Astrocyte (in vitro differentiated cells and primary cell): ENCODE results near the gene CREG2. TPM values are rescaled to one million over a fixed set of nuclear protein-coding genes. Genes with fewer than 3 reads are reported as not detected.

ENCODE experiments used
- DNase-seq: peaks from one replicate; pipeline ENCODE4 v3.0.0-alpha.2; 2010; ENCODE audit warnings: low read depth
- FAIRE-seq: peaks from 2 replicates; lab custom pipeline; 2011; peaks lifted over from hg19 to GRCh38; lab: Jason Lieb, UNC
- H2AFZ ChIP-seq: 2 replicates; pipeline ENCODE4 v1.6.0; 2012; ENCODE audit warnings: low read depth, low read length, inconsistent platforms
- H3K27ac ChIP-seq: 2 replicates; pipeline ENCODE4 v1.5.1; 2011; ENCODE audit warnings: low read depth, low read length, inconsistent platforms
- H3K27me3 ChIP-seq: 2 replicates; pipeline ENCODE4 v1.6.0; 2011; ENCODE audit warnings: low read length, inconsistent platforms; ENCODE audit not compliant: insufficient read depth
- H3K36me3 ChIP-seq: 2 replicates; pipeline ENCODE4 v1.5.1; 2011; ENCODE audit warnings: low read length, inconsistent platforms; ENCODE audit not compliant: insufficient read depth
- H3K4me1 ChIP-seq: 2 replicates; pipeline ENCODE4 v1.5.1; 2011; ENCODE audit warnings: low read length, inconsistent platforms; ENCODE audit not compliant: insufficient read depth
- H3K4me2 ChIP-seq: 2 replicates; pipeline ENCODE4 v1.6.0; 2012; ENCODE audit warnings: low read length, inconsistent platforms
- H3K4me3 ChIP-seq: 2 replicates; pipeline ENCODE4 v1.5.1; 2011; ENCODE audit warnings: low read depth, mild to moderate bottlenecking, low read length, inconsistent platforms; ENCODE audit not compliant: insufficient read depth
- H3K79me2 ChIP-seq: 2 replicates; pipeline ENCODE4 v1.6.0; 2012; ENCODE audit warnings: mild to moderate bottlenecking, low read length, inconsistent platforms; ENCODE audit not compliant: insufficient read depth
- H3K9ac ChIP-seq: 2 replicates; pipeline ENCODE4 v1.6.0; 2012; ENCODE audit warnings: mild to moderate bottlenecking, low read length, inconsistent platforms
- H3K9me3 ChIP-seq: 2 replicates; pipeline ENCODE4 v1.5.1; 2012; ENCODE audit warnings: low read depth, mild to moderate bottlenecking, low read length, inconsistent platforms; ENCODE audit not compliant: insufficient read depth
- H4K20me1 ChIP-seq: 2 replicates; pipeline ENCODE4 v1.6.0; 2012; ENCODE audit warnings: low read length, inconsistent platforms; ENCODE audit not compliant: insufficient read depth
- H3K27ac Mint-ChIP-seq: one replicate; pipeline ENCODE4 v1.8.0; 2021; ENCODE audit warnings: mild to moderate bottlenecking, mixed read lengths; ENCODE audit not compliant: unreplicated experiment
- H3K27me3 Mint-ChIP-seq: one replicate; pipeline ENCODE4 v1.8.0; 2021; ENCODE audit warnings: low read depth, mixed read lengths; ENCODE audit not compliant: unreplicated experiment
- H3K36me3 Mint-ChIP-seq: one replicate; pipeline ENCODE4 v1.8.0; 2021; ENCODE audit warnings: low read depth, mixed read lengths; ENCODE audit not compliant: unreplicated experiment
- H3K4me1 Mint-ChIP-seq: one replicate; pipeline ENCODE4 v1.8.0; 2021; ENCODE audit warnings: low read depth, mixed read lengths; ENCODE audit not compliant: unreplicated experiment
- H3K4me3 Mint-ChIP-seq: one replicate; pipeline ENCODE4 v1.8.0; 2021; ENCODE audit warnings: mild to moderate bottlenecking, moderate library complexity, mixed read lengths; ENCODE audit not compliant: unreplicated experiment
- H3K9me3 Mint-ChIP-seq: one replicate; pipeline ENCODE4 v1.8.0; 2021; ENCODE audit warnings: mild to moderate bottlenecking, mixed read lengths; ENCODE audit not compliant: unreplicated experiment
- CTCF ChIP-seq: IDR thresholded peaks from 2 replicates; pipeline ENCODE4 v1.5.1; 2011; ENCODE audit warnings: low read depth, mild to moderate bottlenecking, inconsistent platforms, low read length, moderate library complexity; ENCODE audit not compliant: insufficient read depth
- EZH2 ChIP-seq: IDR thresholded peaks from 2 replicates; pipeline ENCODE4 v1.6.1; 2012; ENCODE audit warnings: mild to moderate bottlenecking, low read length, inconsistent platforms; ENCODE audit not compliant: insufficient read depth
- total RNA-seq: library from RNA; stranded (reverse); gene quantifications from 2 replicates; pipeline ENCODE4 v1.2.1, GENCODE V29; 2021

The CREG2 gene
- total RNA-seq, 1 donor from 2014 or later = 0.11 TPM

GRCh38 chr2:101305492-101306078 lies 81.7 kb downstream of the CREG2 start:
- Mint-ChIP-seq H3K9me3 (peaks cover 2% of the 10 kb centered on the region), H3K27me3 (no peaks in the 10 kb centered on the region), H3K27ac (peak overlapping the region; percentile 43), H3K4me3 (peak overlapping the region; percentile 96), H3K36me3 (peaks cover 2% of the 10 kb centered on the region), H3K4me1 (peaks cover 32% of the 10 kb centered on the region)
- DNase-seq (peak; percentile 84), FAIRE-seq (peak; percentile 13)
- Histone ChIP-seq H3K4me1 (peaks cover 22% of the 10 kb centered on the region), H3K9me3 (no peaks in the 10 kb centered on the region), H2AFZ (no peak overlapping the region), H3K4me2 (peak overlapping the region; percentile 85), H3K36me3 (no peaks in the 10 kb centered on the region), H3K27me3 (no peaks in the 10 kb centered on the region), H3K9ac (peak overlapping the region; percentile 35), H3K79me2 (peaks cover 79% of the 10 kb centered on the region), H4K20me1 (peaks cover 64% of the 10 kb centered on the region), H3K27ac (peak overlapping the region; percentile 51), H3K4me3 (peak overlapping the region; percentile 75)
- TF ChIP-seq EZH2 = no peak
- TF ChIP-seq CTCF = no peak

- H3K36me3 Mint-ChIP-seq = peaks cover 2% of the 10 kb centered on the region
- H3K9me3 Mint-ChIP-seq = peaks cover 2% of the 10 kb centered on the region
- H3K9me3 ChIP-seq = no peaks in the 10 kb centered on the region
- H3K27ac Mint-ChIP-seq = peak overlapping the region; percentile 47
- no peaks in the 10 kb centered on the region for H3K27me3 ChIP-seq
- H3K4me1 Mint-ChIP-seq = peaks cover 33% of the 10 kb centered on the region
- peak overlapping the region; percentile 85 for H3K4me2 ChIP-seq
- no peaks in the 10 kb centered on the region for H3K27me3 Mint-ChIP-seq
- FAIRE-seq (no peak), DNase-seq (no peak)
- peaks cover 84% of the 10 kb centered on the region for H3K79me2 ChIP-seq
- peaks cover 22% of the 10 kb centered on the region for H3K4me1 ChIP-seq
- no peak for TF ChIP-seq CTCF
- no peak for TF ChIP-seq EZH2
- no peak overlapping the region for H2AFZ ChIP-seq
- H3K9ac ChIP-seq = peak overlapping the region; percentile 35
- peaks cover 69% of the 10 kb centered on the region for H4K20me1 ChIP-seq
- peak overlapping the region; percentile 51 for H3K27ac ChIP-seq
- H3K4me3 Mint-ChIP-seq = peak overlapping the region; percentile 96
- H3K36me3 ChIP-seq = no peaks in the 10 kb centered on the region
- peak overlapping the region; percentile 75 for H3K4me3 ChIP-seq
Measured at GRCh38 chr2:101305035-101305434, 82.3 kb downstream of the CREG2 start.

- no peak overlapping the region for H3K4me3 Mint-ChIP-seq
- DNase-seq (no peak), FAIRE-seq (no peak)
- peaks cover 98% of the 10 kb centered on the region for H3K79me2 ChIP-seq
- H3K9me3 ChIP-seq = no peaks in the 10 kb centered on the region
- peaks cover 83% of the 10 kb centered on the region for H4K20me1 ChIP-seq
- TF ChIP-seq CTCF (no peak), EZH2 (no peak)
- no peaks in the 10 kb centered on the region for H3K27me3 Mint-ChIP-seq
- peaks cover 2% of the 10 kb centered on the region for H3K9me3 Mint-ChIP-seq
- H3K27ac Mint-ChIP-seq = no peak overlapping the region
- no peak overlapping the region for H3K4me3 ChIP-seq
- peaks cover 2% of the 10 kb centered on the region for H3K36me3 Mint-ChIP-seq
- H2AFZ ChIP-seq = no peak overlapping the region
- H3K9ac ChIP-seq = no peak overlapping the region
- H3K36me3 ChIP-seq = no peaks in the 10 kb centered on the region
- H3K27ac ChIP-seq = no peak overlapping the region
- H3K27me3 ChIP-seq = no peaks in the 10 kb centered on the region
- H3K4me1 Mint-ChIP-seq = peaks cover 42% of the 10 kb centered on the region
- H3K4me2 ChIP-seq = no peak overlapping the region
- peaks cover 19% of the 10 kb centered on the region for H3K4me1 ChIP-seq
Measured at GRCh38 chr2:101303688-101304087, 83.6 kb downstream of the CREG2 start.
